ENCODE measurements around the gene PPP2CA. TPM values are rescaled to one million over a fixed set of nuclear protein-coding genes. Genes with fewer than 3 reads are reported as not detected.

Gene PPP2CA
- total and polyA plus RNA-seq, 2 of the 8 experiments (the other 6 are each of a cell fraction or from before 2014, with no cell fraction given): 75.0 to 205 TPM

DNA sequence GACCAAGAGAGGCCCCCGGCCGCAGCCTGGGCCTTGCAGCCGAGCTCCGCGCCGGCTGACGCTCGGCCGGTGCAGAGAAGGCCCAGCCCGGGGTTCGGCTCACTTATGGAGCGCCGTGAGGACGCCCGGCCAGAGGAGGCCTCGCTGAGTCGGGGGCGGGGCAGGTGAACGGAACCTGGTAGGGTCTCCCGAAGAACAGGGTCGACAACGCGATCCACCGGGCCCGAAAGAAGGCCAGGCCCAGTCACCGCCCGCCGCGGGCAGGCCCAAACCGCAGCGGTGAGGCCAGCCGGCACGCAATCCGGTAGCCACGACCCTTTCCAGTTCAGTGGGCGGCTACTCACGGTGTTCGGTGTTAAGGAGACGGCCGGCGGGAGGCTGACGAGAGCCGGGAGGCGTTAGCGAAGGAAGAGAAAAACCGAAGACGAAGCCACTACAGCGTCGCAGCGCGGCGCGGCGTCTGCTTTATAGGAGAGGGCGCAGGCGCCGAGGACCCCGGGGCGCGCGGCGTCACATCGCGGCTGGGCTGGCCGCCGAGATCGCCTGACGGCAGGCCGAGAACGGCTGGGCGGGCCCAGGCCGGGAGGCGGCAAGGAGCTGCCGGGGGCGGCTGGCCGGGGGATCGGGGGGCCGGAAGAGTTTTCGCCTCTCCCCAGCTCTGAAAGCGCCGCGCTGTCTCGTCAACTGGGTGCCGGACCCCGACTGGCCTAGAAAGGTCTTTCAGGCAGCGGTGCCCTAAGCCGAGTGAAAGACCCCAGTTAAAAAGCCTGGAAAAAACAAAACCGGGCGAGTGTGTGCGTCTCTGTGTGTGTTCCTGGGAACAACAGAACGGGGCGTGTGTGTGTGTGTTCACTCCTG is 49.1 kb downstream of the PPP2CA start, which contains the start of gene SKP1:
TSS of gene SKP1 (minus strand) at position 440 of the 858 bp plus-strand sequence. CDS start 2,928 bp downstream, outside the sequence.
- Histone ChIP-seq H3K27me3 (replicated peaks in 1 of 4; ENCODE audit: control insufficient read depth in 3 of 4, extremely low read depth in 1 of 4, insufficient read depth in 3 of 4, low read length in 3 of 4) (no peaks in the 10 kb centered on the region), H3K56ac (replicated peaks; ENCODE audit: insufficient read length, low read depth, low read length) (peak within 1 kb of the TSS; percentile 80), H3K23ac (ENCODE audit: insufficient read length) (no peak within 1 kb of the TSS), H3K14ac (ENCODE audit: insufficient read length) (no peak within 1 kb of the TSS), H3K36me3 (ENCODE audit: control insufficient read depth in 2 of 4, insufficient read depth in 4 of 4, low read length in 3 of 4) (peaks cover 0 to 13% (median 6%) of the 10 kb centered on the region in 4 experiments; a peak in 3 of 8 replicates), H2BK12ac (ENCODE audit: low read depth, low read length) (peak within 1 kb of the TSS; percentile 64), H4K91ac (replicated peaks; ENCODE audit: insufficient read length, low read length) (peak within 1 kb of the TSS; percentile 76), H3K27ac (ENCODE audit: low read depth, low read length) (peak within 1 kb of the TSS; percentile 95), H2AFZ (ENCODE audit: low read length) (peak within 1 kb of the TSS; percentile 89), H3K4ac (replicated peaks; ENCODE audit: insufficient read length, low read depth, low read length) (peak within 1 kb of the TSS; percentile 95), H4K20me1 (replicated peaks in 1 of 2; ENCODE audit: control insufficient read depth in 1 of 2, insufficient read depth in 2 of 2, low read length in 2 of 2) (peaks cover 2 to 8% of the 10 kb centered on the region in 2 experiments), H2BK15ac (ENCODE audit: low read length) (peak within 1 kb of the TSS; percentile 12; the same call in 1 of the 2 replicates), H3K18ac (ENCODE audit: extremely low read depth, low read length) (peak within 1 kb of the TSS; percentile 49), H2BK120ac (replicated peaks; ENCODE audit: low read depth, low read length) (no peak within 1 kb of the TSS), H2BK5ac (ENCODE audit: low read depth, low read length) (peak within 1 kb of the TSS; percentile 95), H3K79me1 (ENCODE audit: low read depth, low read length) (no peaks in the 10 kb centered on the region; the same call in 1 of the 2 replicates), H2BK20ac (ENCODE audit: low read length) (no peak within 1 kb of the TSS; the same call in 1 of the 2 replicates), H4K5ac (ENCODE audit: insufficient read length, low read depth, low read length) (peak within 1 kb of the TSS; percentile 93), H3K79me2 (ENCODE audit: control insufficient read depth in 1 of 2, insufficient read depth in 2 of 2, low read length in 2 of 2) (peaks cover 14 to 41% of the 10 kb centered on the region in 2 experiments), H3K9me3 (ENCODE audit: insufficient read depth in 2 of 2, low read depth in 1 of 2, low read length in 1 of 2) (no peaks in the 10 kb centered on the region), H2AK5ac (ENCODE audit: low read depth, low read length) (peak within 1 kb of the TSS; percentile 94), H3K23me2 (ENCODE audit: low read depth, low read length) (peaks cover 3% of the 10 kb centered on the region), H4K8ac (ENCODE audit: extremely low read depth, insufficient read depth, low read length) (peak within 1 kb of the TSS; percentile 93), H3K9ac (replicated peaks in 1 of 4; ENCODE audit: extremely low read depth in 1 of 4, low read depth in 3 of 4, low read length in 3 of 4) (peak within 1 kb of the TSS; percentile 90 to 96 (median 94)), H3K4me3 (ENCODE audit: extremely low read depth in 1 of 4, insufficient read depth in 2 of 4, low read depth in 3 of 4, low read length in 4 of 4) (peak within 1 kb of the TSS; percentile 63 to 95 (median 84)), H3K4me1 (replicated peaks in 1 of 4; ENCODE audit: control insufficient read depth in 3 of 4, insufficient read depth in 4 of 4, low read length in 3 of 4) (peaks cover 0 to 3% (median 0%) of the 10 kb centered on the region in 4 experiments; a peak in 4 of 7 replicates), H3K4me2 (ENCODE audit: insufficient read depth in 1 of 2, low read depth in 2 of 2, low read length in 2 of 2) (peak within 1 kb of the TSS; percentile 90 to 93)
- POLR2A ChIA-PET (ENCODE audit: partially characterized antibody): interaction anchor here (0.5 to 4.9 kb wide), 63 partner anchors 9 to 472 kb away, joined by 3 to 58 read pairs (median 5); partner anchors contain the start of genes PPP2CA, SEC24A, TCF7 and UBE2B
- CTCF ChIA-PET (ENCODE audit: partially characterized antibody): interaction anchor here (0.9 to 2.2 kb wide), 3 partner anchors 12 to 49 kb away, joined by 3 to 8 read pairs (median 3); partner anchors contain the start of gene PPP2CA
- WGBS, 2 experiments (ENCODE audit: extremely low coverage in 1 of 2, insufficient coverage in 1 of 2, insufficient read length in 1 of 2, insufficient replicate concordance in 2 of 2, low coverage in 1 of 2, low lambda C conversion rate in 2 of 2, missing lambda C conversion rate in 1 of 2): 2% methylated on average over 85 of the region's 92 CpGs; no CpG with 5 or more reads in 1 of the 2 experiments
- DNase-seq (ENCODE audit: low read depth in 1 of 2, low spot score in 2 of 2) (peak; percentile 41 to 93), FAIRE-seq (no peak)
- TF ChIP-seq POLR2AphosphoS5 (IDR thresholded peaks at IDR 0.05; ENCODE audit: low read depth, low read length) (peak; percentile 99), KDM5A (IDR thresholded peaks at IDR 0.05; ENCODE audit: low read length) (no peak), CREB1 (IDR thresholded peaks at IDR 0.05) (peak; percentile 78), CHD1 (IDR thresholded peaks at IDR 0.05; ENCODE audit: low read depth, low read length) (peak; percentile 63; the same call in 1 of the 2 replicates), NRF1 (IDR thresholded peaks at IDR 0.05; ENCODE audit: low read depth, low read length) (peak; percentile 22; the same call in 1 of the 2 replicates), KDM1A (IDR thresholded peaks at IDR 0.05; ENCODE audit: borderline replicate concordance, low read length) (no peak), TAF1 (IDR thresholded peaks at IDR 0.05; ENCODE audit: low read depth, low read length) (peak; percentile 99)
- TF ChIP-seq, protein P1, sequence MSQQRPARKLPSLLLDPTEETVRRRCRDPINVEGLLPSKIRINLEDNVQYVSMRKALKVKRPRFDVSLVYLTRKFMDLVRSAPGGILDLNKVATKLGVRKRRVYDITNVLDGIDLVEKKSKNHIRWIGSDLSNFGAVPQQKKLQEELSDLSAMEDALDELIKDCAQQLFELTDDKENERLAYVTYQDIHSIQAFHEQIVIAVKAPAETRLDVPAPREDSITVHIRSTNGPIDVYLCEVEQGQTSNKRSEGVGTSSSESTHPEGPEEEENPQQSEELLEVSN (IDR thresholded peaks at IDR 0.05): no peak; the same call in 1 of the 2 replicates
